Stimulated activated memory B cell treated with anti-CD40 and anti-IgM and Interleukin-4, amounts not matched to agents 10 μg/mL and 1 μg/mL and 100 μg/mL, for 72 hours (primary cell): ENCODE results near the gene SLC19A3.
"Not testable (repeated sequence)": the region's sequence is repeated elsewhere in the genome, so short reads cannot be mapped to it uniquely, and the experiment has no call there.

Source experiments
- ATAC-seq: fragments of 150-1000 bp; cut with Tn5 transposase; 2 replicates; pipeline ENCODE4 v1.10.0; 2021
- H3K27ac Mint-ChIP-seq: one replicate; pipeline ENCODE4 v1.8.0; 2022; ENCODE audit warnings: mild to moderate bottlenecking, mixed read lengths
- H3K27me3 Mint-ChIP-seq: one replicate; pipeline ENCODE4 v1.8.0; 2022; ENCODE audit warnings: mixed read lengths
- H3K36me3 Mint-ChIP-seq: one replicate; pipeline ENCODE4 v1.8.0; 2022; ENCODE audit warnings: mixed read lengths
- H3K4me1 Mint-ChIP-seq: one replicate; pipeline ENCODE4 v1.8.0; 2022; ENCODE audit warnings: mixed read lengths
- H3K4me3 Mint-ChIP-seq: one replicate; pipeline ENCODE4 v1.8.0; 2022; ENCODE audit warnings: mild to moderate bottlenecking, moderate library complexity, mixed read lengths
- H3K9me3 Mint-ChIP-seq: one replicate; pipeline ENCODE4 v1.8.0; 2022; ENCODE audit warnings: mixed read lengths

SLC19A3 gene

GRCh38 chr2:227719641-227720040, 1.8 kb upstream of the SLC19A3 start:
- Mint-ChIP-seq H3K36me3 (no peaks in the 10 kb centered on the region), H3K27me3 (peaks cover 40% of the 10 kb centered on the region), H3K27ac (no peak overlapping the region), H3K4me1 (no peaks in the 10 kb centered on the region), H3K9me3 (no peaks in the 10 kb centered on the region), H3K4me3 (no peak overlapping the region)
- no peak for ATAC-seq

- no peak overlapping the region for H3K27ac Mint-ChIP-seq
- no peaks in the 10 kb centered on the region for H3K36me3 Mint-ChIP-seq
- H3K4me1 Mint-ChIP-seq: no peaks in the 10 kb centered on the region
- H3K9me3 Mint-ChIP-seq: no peaks in the 10 kb centered on the region
- H3K27me3 Mint-ChIP-seq: peaks cover 14% of the 10 kb centered on the region
- ATAC-seq: no peak
- H3K4me3 Mint-ChIP-seq: no peak overlapping the region
Measured at GRCh38 chr2:227716501-227716900, 1.3 kb downstream of the SLC19A3 start.

- ATAC-seq: no peak
- H3K9me3 Mint-ChIP-seq: no peaks in the 10 kb centered on the region
- no peaks in the 10 kb centered on the region for H3K4me1 Mint-ChIP-seq
- H3K27ac Mint-ChIP-seq: no peak overlapping the region
- no peaks in the 10 kb centered on the region for H3K27me3 Mint-ChIP-seq
- H3K36me3 Mint-ChIP-seq: no peaks in the 10 kb centered on the region
- no peak overlapping the region for H3K4me3 Mint-ChIP-seq
Measured at GRCh38 chr2:227713291-227713690, 4.5 kb downstream of the SLC19A3 start.

GRCh38 chr2:227710986-227711385, 6.8 kb downstream of the SLC19A3 start:
- H3K36me3 Mint-ChIP-seq: no peaks in the 10 kb centered on the region
- no peaks in the 10 kb centered on the region for H3K27me3 Mint-ChIP-seq
- ATAC-seq: no peak
- H3K4me1 Mint-ChIP-seq: no peaks in the 10 kb centered on the region
- H3K9me3 Mint-ChIP-seq: no peaks in the 10 kb centered on the region
- no peak overlapping the region for H3K27ac Mint-ChIP-seq
- no peak overlapping the region for H3K4me3 Mint-ChIP-seq

- H3K36me3 Mint-ChIP-seq: no peaks in the 10 kb centered on the region
- H3K4me3 Mint-ChIP-seq: no peak overlapping the region
- H3K9me3 Mint-ChIP-seq: no peaks in the 10 kb centered on the region
- no peak overlapping the region for H3K27ac Mint-ChIP-seq
- H3K4me1 Mint-ChIP-seq: no peaks in the 10 kb centered on the region
- H3K27me3 Mint-ChIP-seq: no peaks in the 10 kb centered on the region
- no peak for ATAC-seq
Measured at GRCh38 chr2:227707390-227707789, 10.4 kb downstream of the SLC19A3 start.

- Mint-ChIP-seq H3K4me1 (no peaks in the 10 kb centered on the region), H3K4me3 (no peak overlapping the region)
Measured at GRCh38 chr2:227706859-227707258, 11.0 kb downstream of the SLC19A3 start.

GRCh38 chr2:227703961-227704360, 13.9 kb downstream of the SLC19A3 start:
- no peak overlapping the region for H3K4me3 Mint-ChIP-seq
- ATAC-seq: no peak
- H3K4me1 Mint-ChIP-seq: no peaks in the 10 kb centered on the region
- no peaks in the 10 kb centered on the region for H3K36me3 Mint-ChIP-seq
- H3K9me3 Mint-ChIP-seq: no peaks in the 10 kb centered on the region
- no peak overlapping the region for H3K27ac Mint-ChIP-seq
- H3K27me3 Mint-ChIP-seq: no peaks in the 10 kb centered on the region

More at GRCh38 chr2:227706859-227707258, 11.0 kb downstream of the SLC19A3 start:
- Mint-ChIP-seq H3K9me3 (no peaks in the 10 kb centered on the region), H3K27me3 (no peaks in the 10 kb centered on the region), H3K27ac (no peak overlapping the region), H3K36me3 (no peaks in the 10 kb centered on the region)
- peak; percentile 12 for ATAC-seq

- no peaks in the 10 kb centered on the region for H3K9me3 Mint-ChIP-seq
- H3K27ac Mint-ChIP-seq: no peak overlapping the region
- H3K4me1 Mint-ChIP-seq: no peaks in the 10 kb centered on the region
- H3K36me3 Mint-ChIP-seq: no peaks in the 10 kb centered on the region
- no peaks in the 10 kb centered on the region for H3K27me3 Mint-ChIP-seq
- ATAC-seq: no peak
- no peak overlapping the region for H3K4me3 Mint-ChIP-seq
Measured at GRCh38 chr2:227703280-227703732, 14.5 kb downstream of the SLC19A3 start.

- no peak overlapping the region for H3K27ac Mint-ChIP-seq
- H3K36me3 Mint-ChIP-seq: no peaks in the 10 kb centered on the region
- H3K4me1 Mint-ChIP-seq: no peaks in the 10 kb centered on the region
- no peaks in the 10 kb centered on the region for H3K9me3 Mint-ChIP-seq
- no peak overlapping the region for H3K4me3 Mint-ChIP-seq
- no peaks in the 10 kb centered on the region for H3K27me3 Mint-ChIP-seq
- no peak for ATAC-seq
Measured at GRCh38 chr2:227701556-227701955, 16.3 kb downstream of the SLC19A3 start.

GRCh38 chr2:227696990-227697679, 20.7 kb downstream of the SLC19A3 start:
- Mint-ChIP-seq H3K27me3 (peaks cover 10% of the 10 kb centered on the region), H3K36me3 (no peaks in the 10 kb centered on the region), H3K27ac (no peak overlapping the region), H3K4me3 (no peak overlapping the region), H3K9me3 (no peaks in the 10 kb centered on the region), H3K4me1 (no peaks in the 10 kb centered on the region)
- no peak for ATAC-seq

GRCh38 chr2:227687189-227687588, 30.6 kb downstream of the SLC19A3 start:
- Mint-ChIP-seq H3K27ac (no peak overlapping the region), H3K27me3 (peaks cover 39% of the 10 kb centered on the region), H3K36me3 (no peaks in the 10 kb centered on the region), H3K9me3 (no peaks in the 10 kb centered on the region), H3K4me1 (no peaks in the 10 kb centered on the region), H3K4me3 (no peak overlapping the region)
- ATAC-seq: no peak

- no peaks in the 10 kb centered on the region for H3K4me1 Mint-ChIP-seq
- H3K36me3 Mint-ChIP-seq: no peaks in the 10 kb centered on the region
- no peak for ATAC-seq
- H3K4me3 Mint-ChIP-seq: no peak overlapping the region
- H3K27ac Mint-ChIP-seq: no peak overlapping the region
- H3K9me3 Mint-ChIP-seq: no peaks in the 10 kb centered on the region
- H3K27me3 Mint-ChIP-seq: peaks cover 14% of the 10 kb centered on the region
Measured at GRCh38 chr2:227684258-227684657, 33.6 kb downstream of the SLC19A3 start.

GRCh38 chr2:227677928-227678327, 39.9 kb downstream of the SLC19A3 start:
- Mint-ChIP-seq H3K9me3 (no peaks in the 10 kb centered on the region), H3K4me1 (no peaks in the 10 kb centered on the region), H3K36me3 (no peaks in the 10 kb centered on the region), H3K27me3 (no peaks in the 10 kb centered on the region), H3K27ac (no peak overlapping the region), H3K4me3 (no peak overlapping the region)
- ATAC-seq: no peak

- Mint-ChIP-seq H3K9me3 (no peaks in the 10 kb centered on the region), H3K36me3 (no peaks in the 10 kb centered on the region), H3K4me1 (no peaks in the 10 kb centered on the region), H3K27ac (no peak overlapping the region), H3K27me3 (peaks cover 9% of the 10 kb centered on the region), H3K4me3 (no peak overlapping the region)
- no peak for ATAC-seq
Measured at GRCh38 chr2:227674485-227674884, 43.3 kb downstream of the SLC19A3 start.

GRCh38 chr2:227673620-227674019, 44.2 kb downstream of the SLC19A3 start:
- ATAC-seq, H3K9me3 Mint-ChIP-seq, H3K4me1 Mint-ChIP-seq, H3K4me3 Mint-ChIP-seq, H3K27ac Mint-ChIP-seq, H3K36me3 Mint-ChIP-seq, H3K27me3 Mint-ChIP-seq: not testable (repeated sequence)

GRCh38 chr2:227671170-227671905, 46.5 kb downstream of the SLC19A3 start:
- H3K27me3 Mint-ChIP-seq: peaks cover 9% of the 10 kb centered on the region
- no peaks in the 10 kb centered on the region for H3K9me3 Mint-ChIP-seq
- H3K4me3 Mint-ChIP-seq: no peak overlapping the region
- ATAC-seq: no peak
- no peaks in the 10 kb centered on the region for H3K4me1 Mint-ChIP-seq
- H3K36me3 Mint-ChIP-seq: no peaks in the 10 kb centered on the region
- H3K27ac Mint-ChIP-seq: no peak overlapping the region
